H1 (cell line): ENCODE measurements around the gene FNDC3A. TPM values are rescaled to one million over a fixed set of nuclear protein-coding genes. Genes with fewer than 3 reads are reported as not detected.

Experiments used
- CTCF ChIA-PET: fragments of 300-600 bp; sonication (Branson Sonifier 250); formaldehyde crosslinking; loops from one replicate; lab custom pipeline; 2021; ENCODE audit not compliant: partially characterized antibody; lab: Charles Lee
- POLR2A ChIA-PET: fragments of 300-600 bp; sonication (Branson Sonifier 250); formaldehyde crosslinking; loops from one replicate; lab custom pipeline; 2021; ENCODE audit warnings: inconsistent platforms; ENCODE audit not compliant: partially characterized antibody; lab: Charles Lee
- DNase-seq, 2 experiments: peaks; one replicate each; pipeline versions ENCODE4 v3.0.0 to v3.0.0-alpha.2; 2010 to 2022; ENCODE audit warnings: low spot score in 2 of 2, low read depth in 1 of 2, mixed read lengths in 1 of 2
- FAIRE-seq: peaks from 2 replicates; lab custom pipeline; 2011; peaks lifted over from hg19 to GRCh38; lab: Jason Lieb, UNC
- H2AFZ ChIP-seq: 2 replicates; pipeline ENCODE4 v1.8.1; 2012; ENCODE audit warnings: low read length, inconsistent platforms
- H2AK5ac ChIP-seq: 2 replicates; pipeline ENCODE4 v1.6.1; 2013; ENCODE audit warnings: low read depth, low read length
- H2BK120ac ChIP-seq: replicated peaks from 2 replicates; pipeline ENCODE3; 2013; ENCODE audit warnings: low read depth, low read length, inconsistent platforms
- H2BK12ac ChIP-seq: 2 replicates; pipeline ENCODE4 v1.6.1; 2013; ENCODE audit warnings: low read depth, low read length
- H2BK15ac ChIP-seq: 2 replicates; pipeline ENCODE4 v1.6.1; 2013; ENCODE audit warnings: low read length
- H2BK20ac ChIP-seq: 2 replicates; pipeline ENCODE4 v1.6.1; 2013; ENCODE audit warnings: low read length
- H2BK5ac ChIP-seq: 2 replicates; pipeline ENCODE4 v1.6.1; 2013; ENCODE audit warnings: low read depth, low read length
- H3K14ac ChIP-seq: 2 replicates; pipeline ENCODE4 v1.6.1; 2013; ENCODE audit warnings: inconsistent platforms; ENCODE audit not compliant: insufficient read length
- H3K18ac ChIP-seq: 2 replicates; pipeline ENCODE4 v1.6.1; 2013; ENCODE audit warnings: low read length; ENCODE audit errors: extremely low read depth
- H3K23ac ChIP-seq: 2 replicates; pipeline ENCODE4 v1.6.1; 2013; ENCODE audit warnings: inconsistent platforms; ENCODE audit not compliant: insufficient read length
- H3K23me2 ChIP-seq: 2 replicates; pipeline ENCODE4 v1.6.1; 2013; ENCODE audit warnings: low read depth, low read length
- H3K27ac ChIP-seq: 2 replicates; pipeline ENCODE4 v1.6.1; 2011; ENCODE audit warnings: low read depth, low read length, inconsistent platforms
- H3K27me3 ChIP-seq, 4 experiments: replicated peaks in 1 of 4; 1 replicate in 1 of 4; 2 replicates in 3 of 4; pipeline versions ENCODE4 v1.6.1 to v1.8.1; 2011 to 2013; ENCODE audit warnings: low read length in 3 of 4, mild to moderate bottlenecking in 3 of 4, inconsistent platforms in 2 of 4, mixed read lengths in 2 of 4, moderate library complexity in 1 of 4; ENCODE audit not compliant: control insufficient read depth in 3 of 4, insufficient read depth in 3 of 4; ENCODE audit errors: extremely low read depth in 1 of 4
- H3K36me3 ChIP-seq, 4 experiments: 2 replicates each; pipeline versions ENCODE4 v1.6.1 to v1.8.1; 2011 to 2013; ENCODE audit warnings: mild to moderate bottlenecking in 4 of 4, low read length in 3 of 4, moderate library complexity in 2 of 4, control low read depth in 1 of 4, inconsistent platforms in 1 of 4; ENCODE audit not compliant: insufficient read depth in 4 of 4, control insufficient read depth in 2 of 4
- H3K4ac ChIP-seq: replicated peaks from 2 replicates; pipeline ENCODE3; 2013; ENCODE audit warnings: low read length, low read depth, mixed read lengths, inconsistent platforms; ENCODE audit not compliant: insufficient read length
- H3K4me1 ChIP-seq, 4 experiments: replicated peaks in 1 of 4; 1 replicate in 1 of 4; 2 replicates in 3 of 4; pipeline versions ENCODE4 v1.6.1 to v1.8.1; 2011 to 2013; ENCODE audit warnings: low read length in 3 of 4, inconsistent platforms in 2 of 4, mixed read lengths in 1 of 4; ENCODE audit not compliant: insufficient read depth in 4 of 4, control insufficient read depth in 3 of 4
- H3K4me2 ChIP-seq, 2 experiments: 2 replicates each; pipeline versions ENCODE4 v1.6.1 to v1.8.1; 2011 to 2013; ENCODE audit warnings: low read depth in 2 of 2, low read length in 2 of 2, control low read depth in 1 of 2, inconsistent platforms in 1 of 2, mild to moderate bottlenecking in 1 of 2; ENCODE audit not compliant: insufficient read depth in 1 of 2
- H3K4me3 ChIP-seq, 4 experiments: fragments of 200-600, 300-600 bp in 1 of 4; sonication (generic), shearing (Covaris generic), sonication (Bioruptor Twin) in 1 of 4; 2 replicates each; pipeline versions ENCODE4 v1.5.1 to v1.8.1; 2011 to 2016; ENCODE audit warnings: low read length in 4 of 4, low read depth in 3 of 4, control low read depth in 2 of 4, inconsistent platforms in 2 of 4, mild to moderate bottlenecking in 2 of 4, mixed read lengths in 1 of 4, moderate library complexity in 1 of 4; ENCODE audit not compliant: insufficient read depth in 2 of 4; ENCODE audit errors: extremely low read depth in 1 of 4
- H3K56ac ChIP-seq: replicated peaks from 2 replicates; pipeline ENCODE3; 2013; ENCODE audit warnings: low read depth, mild to moderate bottlenecking, mixed read lengths, low read length, inconsistent platforms; ENCODE audit not compliant: insufficient read length
- H3K79me1 ChIP-seq: 2 replicates; pipeline ENCODE4 v1.6.1; 2013; ENCODE audit warnings: low read depth, low read length, control low read depth
- H3K79me2 ChIP-seq, 2 experiments: 2 replicates each; pipeline versions ENCODE4 v1.6.1 to v1.8.1; 2012 to 2013; ENCODE audit warnings: low read length in 2 of 2, mild to moderate bottlenecking in 2 of 2, inconsistent platforms in 1 of 2; ENCODE audit not compliant: insufficient read depth in 2 of 2, control insufficient read depth in 1 of 2
- H3K9ac ChIP-seq, 4 experiments: replicated peaks in 1 of 4; 1 replicate in 1 of 4; 2 replicates in 3 of 4; pipeline versions ENCODE4 v1.6.1 to v1.8.1; 2011 to 2013; ENCODE audit warnings: low read depth in 3 of 4, low read length in 3 of 4, control low read depth in 2 of 4, mild to moderate bottlenecking in 2 of 4, moderate library complexity in 2 of 4, inconsistent platforms in 1 of 4; ENCODE audit errors: extremely low read depth in 1 of 4
- H3K9me3 ChIP-seq, 2 experiments: 2 replicates each; pipeline versions ENCODE4 v1.6.1 to v1.8.1; 2012 to 2013; ENCODE audit warnings: mild to moderate bottlenecking in 2 of 2, moderate library complexity in 2 of 2, control low read depth in 1 of 2, inconsistent platforms in 1 of 2, low read depth in 1 of 2, low read length in 1 of 2, mixed read lengths in 1 of 2; ENCODE audit not compliant: insufficient read depth in 2 of 2
- H4K20me1 ChIP-seq, 2 experiments: replicated peaks in 1 of 2; 2 replicates each; pipeline versions ENCODE3 to v1.8.1; 2011 to 2013; ENCODE audit warnings: inconsistent platforms in 2 of 2, low read length in 2 of 2, mild to moderate bottlenecking in 1 of 2; ENCODE audit not compliant: insufficient read depth in 2 of 2, control insufficient read depth in 1 of 2
- H4K5ac ChIP-seq: 2 replicates; pipeline ENCODE4 v1.6.1; 2013; ENCODE audit warnings: low read length, low read depth, mixed read lengths, inconsistent platforms; ENCODE audit not compliant: insufficient read length
- H4K8ac ChIP-seq: 2 replicates; pipeline ENCODE4 v1.8.0; 2013; ENCODE audit warnings: mild to moderate bottlenecking, moderate library complexity, low read length, inconsistent platforms; ENCODE audit not compliant: insufficient read depth; ENCODE audit errors: extremely low read depth
- H4K91ac ChIP-seq: replicated peaks from 2 replicates; pipeline ENCODE3; 2013; ENCODE audit warnings: low read length, mixed read lengths, inconsistent platforms; ENCODE audit not compliant: insufficient read length
- CHD1 ChIP-seq: IDR thresholded peaks from 2 replicates; pipeline ENCODE4 v1.6.1; 2012; ENCODE audit warnings: low read depth, low read length, improper control_type of control experiment
- CTBP2 ChIP-seq: IDR thresholded peaks from 2 replicates; pipeline ENCODE4 v1.7.0; 2011; ENCODE audit warnings: borderline replicate concordance, mild to moderate bottlenecking, moderate library complexity, mixed read lengths, low read length; ENCODE audit not compliant: insufficient read depth, insufficient read length
- HDAC2 ChIP-seq, 2 experiments: fragments of 300-600 bp in 1 of 2; sonication (generic) in 1 of 2; IDR thresholded peaks; 2 replicates each; pipeline ENCODE4 v1.6.1; 2011 to 2012; ENCODE audit warnings: low read depth in 2 of 2, low read length in 2 of 2, mild to moderate bottlenecking in 2 of 2, moderate library complexity in 2 of 2, borderline replicate concordance in 1 of 2, inconsistent platforms in 1 of 2
- KDM1A ChIP-seq: fragments of 200-600, 300-600 bp; sonication (generic); IDR thresholded peaks from 2 replicates; pipeline ENCODE4 v1.7.1; 2016; ENCODE audit warnings: mild to moderate bottlenecking, low read length, borderline replicate concordance
- MAX ChIP-seq: IDR thresholded peaks from 2 replicates; pipeline ENCODE4 v1.6.1; 2012; ENCODE audit warnings: inconsistent platforms
- POLR2AphosphoS5 ChIP-seq: IDR thresholded peaks from 2 replicates; pipeline ENCODE4 v1.6.1; 2011; ENCODE audit warnings: low read depth, low read length
- SP4 ChIP-seq: IDR thresholded peaks from 2 replicates; pipeline ENCODE4 v1.6.1; 2012; ENCODE audit warnings: low read length, inconsistent platforms
- TAF1 ChIP-seq: IDR thresholded peaks from 2 replicates; pipeline ENCODE4 v1.6.1; 2011; ENCODE audit warnings: mild to moderate bottlenecking, low read depth, low read length
- WGBS, 2 experiments: shearing (Covaris generic) in 1 of 2; methylation state at CpG; one replicate each; pipeline versions ENCODE4 v1.1.6 to v1.1.7; 2013 to 2015; ENCODE audit warnings: low lambda C conversion rate in 2 of 2, mixed read lengths in 2 of 2, inconsistent platforms in 1 of 2, low coverage in 1 of 2, missing lambda C conversion rate in 1 of 2; ENCODE audit not compliant: insufficient replicate concordance in 2 of 2, insufficient coverage in 1 of 2, insufficient read length in 1 of 2; ENCODE audit errors: extremely low coverage in 1 of 2, missing lambda C conversion rate in 1 of 2; 5-methylcytosine and 5-hydroxymethylcytosine counted together
- polyA plus RNA-seq, 7 experiments: library from polyadenylated mRNA; depleted of rRNA in 3 of 7; stranded (reverse) in 5 of 7; unstranded in 2 of 7; fragments of >200 nt in 5 of 7; fragments of 200-250 nt in 2 of 7; gene quantifications; 1 replicate in 5 of 7; 2 replicates in 1 of 7; 4 replicates in 1 of 7; pipeline versions ENCODE4 v1.2.1 to v1.2.3, GENCODE V29; 2011 to 2013; ENCODE audit warnings: missing spikeins in 2 of 7, mixed read lengths in 2 of 7
- total RNA-seq: library from RNA; stranded (reverse); fragmentation: NEBNext Ultra II Directional; extraction: Animal tissue kit (Norgen Biotek cat#: 25700); gene quantifications from 2 replicates; pipeline ENCODE4 v1.2.1, GENCODE V29; 2021

Gene FNDC3A
- total and polyA plus RNA-seq, 2 of the 8 experiments (the other 6 are each of a cell fraction or from before 2014, with no cell fraction given) = 14.6 to 26.0 TPM

DNA sequence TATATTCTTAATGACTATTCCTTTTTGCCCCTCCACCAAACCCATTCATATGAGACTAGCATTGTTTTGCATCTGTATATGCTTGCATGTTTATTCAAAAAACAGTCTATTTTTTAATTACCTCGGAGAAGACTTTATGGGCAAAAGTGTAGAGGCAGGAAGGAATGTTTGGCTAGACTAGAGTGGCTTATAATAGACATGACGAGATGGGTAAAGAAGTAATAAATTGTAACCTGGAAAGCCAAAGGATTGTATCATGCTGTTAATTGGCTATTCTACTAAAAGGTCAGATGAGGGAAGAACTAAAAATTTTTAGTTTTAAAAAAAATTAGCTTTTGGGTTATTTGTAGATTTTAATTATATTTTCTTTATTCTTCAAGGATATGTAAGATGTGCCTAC is 91.1 kb downstream of the FNDC3A start:
- H3K56ac ChIP-seq = no peak overlapping the region
- H3K14ac ChIP-seq = no peak overlapping the region
- no peak overlapping the region for H3K9ac ChIP-seq
- no peaks in the 10 kb centered on the region for H3K9me3 ChIP-seq
- DNase-seq = no peak
- H4K8ac ChIP-seq = no peak overlapping the region
- H3K23me2 ChIP-seq = no peaks in the 10 kb centered on the region; the same call in 1 of the 2 replicates
- no peak overlapping the region for H3K4ac ChIP-seq
- no peaks in the 10 kb centered on the region for H4K20me1 ChIP-seq
- no peak overlapping the region for H3K4me2 ChIP-seq
- no peak overlapping the region for H3K18ac ChIP-seq
- peaks cover 0 to 3% (median 0%) of the 10 kb centered on the region in 4 experiments; a peak in 1 of 8 replicates for H3K36me3 ChIP-seq
- TF ChIP-seq HDAC2 (IDR thresholded peaks at IDR 0.05; ENCODE audit: borderline replicate concordance in 1 of 2, low read depth in 2 of 2, low read length in 2 of 2) (no peak), TAF1 (no peak), POLR2AphosphoS5 (no peak), CTBP2 (no peak), MAX (no peak), SP4 (no peak), KDM1A (no peak), CHD1 (no peak)
- H2AK5ac ChIP-seq = no peak overlapping the region
- H2AFZ ChIP-seq = no peak overlapping the region
- H3K79me2 ChIP-seq = no peaks in the 10 kb centered on the region
- no peak for FAIRE-seq
- H3K4me1 ChIP-seq = no peaks in the 10 kb centered on the region
- no peak overlapping the region for H2BK20ac ChIP-seq
- no peaks in the 10 kb centered on the region for H3K79me1 ChIP-seq
- no peak overlapping the region for H2BK12ac ChIP-seq
- ChIA-PET CTCF (no interaction called here), POLR2A (no interaction called here)
- no peak overlapping the region for H2BK15ac ChIP-seq
- H2BK120ac ChIP-seq = no peak overlapping the region
- no peak overlapping the region for H4K91ac ChIP-seq
- H3K4me3 ChIP-seq = no peak overlapping the region
- H3K23ac ChIP-seq = no peak overlapping the region
- no peak overlapping the region for H2BK5ac ChIP-seq
- H3K27me3 ChIP-seq = no peaks in the 10 kb centered on the region
- no peak overlapping the region for H3K27ac ChIP-seq
- H4K5ac ChIP-seq = no peak overlapping the region
- WGBS, 2 experiments = 92% methylated on average over 2 of the region's 2 CpGs; no CpG with 5 or more reads in 1 of the 2 experiments
